Peyer's patch (tissue), 4 donors: ENCODE measurements around the gene TTC9B.

ENCODE experiments used
- POLR2A ChIP-seq, 2 donors: fragments of 450-650 bp; IDR thresholded peaks; one replicate each; pipeline ENCODE4 v1.5.1; 2017; ENCODE audit warnings: antibody characterized with exemption in 2 of 2, mild to moderate bottlenecking in 2 of 2, moderate library complexity in 2 of 2
- TF ChIP-seq, protein P1 (sequence below), 6 experiments: fragments of 450-650 bp in 4 of 6; fragments of 200-600 bp in 2 of 6; sonication (generic) in 1 of 6; IDR thresholded peaks; one replicate each; pipeline ENCODE4 v1.5.1; 2017 to 2019; ENCODE audit warnings: antibody characterized with exemption in 6 of 6, mild to moderate bottlenecking in 3 of 6, moderate library complexity in 1 of 6

DNA sequence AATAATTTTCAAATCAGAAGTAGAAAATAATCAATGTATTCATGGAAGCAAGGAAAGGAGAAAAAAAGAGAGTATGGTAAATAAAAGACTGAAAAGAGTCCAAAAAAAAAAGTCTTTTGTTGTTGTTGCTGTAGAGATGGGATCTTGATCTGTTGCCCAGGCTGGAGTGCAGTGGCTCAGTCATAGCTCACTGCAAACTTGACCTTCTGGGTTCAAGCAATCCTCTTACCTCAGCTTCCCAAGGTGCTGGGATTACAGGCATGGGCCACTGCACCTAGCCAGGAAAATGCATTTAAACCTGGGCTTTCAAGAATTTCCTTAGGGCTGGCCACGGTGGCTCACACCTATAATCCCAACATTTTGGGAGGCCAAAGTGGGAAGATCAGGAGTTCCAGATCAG is 33.9 kb downstream of the TTC9B start:
- no peak for TF ChIP-seq POLR2A (IDR thresholded peaks at IDR 0.05)
- TF ChIP-seq, protein P1, sequence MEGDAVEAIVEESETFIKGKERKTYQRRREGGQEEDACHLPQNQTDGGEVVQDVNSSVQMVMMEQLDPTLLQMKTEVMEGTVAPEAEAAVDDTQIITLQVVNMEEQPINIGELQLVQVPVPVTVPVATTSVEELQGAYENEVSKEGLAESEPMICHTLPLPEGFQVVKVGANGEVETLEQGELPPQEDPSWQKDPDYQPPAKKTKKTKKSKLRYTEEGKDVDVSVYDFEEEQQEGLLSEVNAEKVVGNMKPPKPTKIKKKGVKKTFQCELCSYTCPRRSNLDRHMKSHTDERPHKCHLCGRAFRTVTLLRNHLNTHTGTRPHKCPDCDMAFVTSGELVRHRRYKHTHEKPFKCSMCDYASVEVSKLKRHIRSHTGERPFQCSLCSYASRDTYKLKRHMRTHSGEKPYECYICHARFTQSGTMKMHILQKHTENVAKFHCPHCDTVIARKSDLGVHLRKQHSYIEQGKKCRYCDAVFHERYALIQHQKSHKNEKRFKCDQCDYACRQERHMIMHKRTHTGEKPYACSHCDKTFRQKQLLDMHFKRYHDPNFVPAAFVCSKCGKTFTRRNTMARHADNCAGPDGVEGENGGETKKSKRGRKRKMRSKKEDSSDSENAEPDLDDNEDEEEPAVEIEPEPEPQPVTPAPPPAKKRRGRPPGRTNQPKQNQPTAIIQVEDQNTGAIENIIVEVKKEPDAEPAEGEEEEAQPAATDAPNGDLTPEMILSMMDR (IDR thresholded peaks at IDR 0.05), result no peak
